GM21528 (cell line): ENCODE data around the gene RGS14.

Experiments
- ATAC-seq: cut with Tn5 transposase; IDR thresholded peaks from one replicate; pipeline ENCODE4 v1.9.1; 2021; ENCODE audit warnings: mild to moderate bottlenecking, moderate library complexity; ENCODE audit not compliant: unreplicated experiment, low FRiP score

The RGS14 gene

GRCh38 chr5:177362610-177363507 is 5.1 kb downstream of the RGS14 start:
- ATAC-seq: no peak

GRCh38 chr5:177363565-177363964 is 5.8 kb downstream of the RGS14 start:
- no peak for ATAC-seq

GRCh38 chr5:177364159-177364962 is 6.6 kb downstream of the RGS14 start:
- ATAC-seq: no peak

- no peak for ATAC-seq
These were observed 8.3 kb downstream of the RGS14 start for GRCh38 chr5:177365845-177366527.

GRCh38 chr5:177366528-177367322 is 9.0 kb downstream of the RGS14 start:
- ATAC-seq: no peak

- no peak for ATAC-seq
These were observed 9.7 kb downstream of the RGS14 start for GRCh38 chr5:177367323-177367848.

- ATAC-seq: no peak
These were observed 10.5 kb downstream of the RGS14 start for GRCh38 chr5:177367981-177368868.

GRCh38 chr5:177368869-177369644 is 11.3 kb downstream of the RGS14 start:
- ATAC-seq: no peak

- ATAC-seq: no peak
These were observed 12.1 kb downstream of the RGS14 start for GRCh38 chr5:177369645-177370440.

- peak; percentile 49 for ATAC-seq
These were observed 12.9 kb downstream of the RGS14 start for GRCh38 chr5:177370488-177371119.

GRCh38 chr5:177371120-177372033 is 13.7 kb downstream of the RGS14 start:
- no peak for ATAC-seq

- ATAC-seq: no peak
These were observed 14.5 kb downstream of the RGS14 start for GRCh38 chr5:177372034-177372896.

GRCh38 chr5:177372910-177373309 is 15.2 kb downstream of the RGS14 start:
- ATAC-seq: no peak

- no peak for ATAC-seq
These were observed 16.1 kb downstream of the RGS14 start for GRCh38 chr5:177373806-177374205.

GRCh38 chr5:177374211-177374610 is 16.5 kb downstream of the RGS14 start:
- ATAC-seq: no peak
